IPS DF 4.7 (cell line): ENCODE results near the gene POLA2.
"Not testable (repeated sequence)": the region's sequence is repeated elsewhere in the genome, so short reads cannot be mapped to it uniquely, and the experiment has no call there.

Source experiments
- DNase-seq: peaks from one replicate; pipeline ENCODE4 v3.0.0-alpha.2; 2013; ENCODE audit warnings: low spot score; ENCODE audit errors: extremely low read depth

Gene POLA2

GRCh38 chr11:65329478-65329877 is 67.7 kb downstream of the POLA2 start:
- no peak for DNase-seq

GRCh38 chr11:65329944-65330403 is 68.2 kb downstream of the POLA2 start:
- peak; percentile 82 for DNase-seq

GRCh38 chr11:65330544-65330943 is 68.8 kb downstream of the POLA2 start:
- no peak for DNase-seq

GRCh38 chr11:65332591-65332990 is 70.8 kb downstream of the POLA2 start:
- not testable (repeated sequence) for DNase-seq

- DNase-seq: no peak
Observed at GRCh38 chr11:65334696-65335295, 73.0 kb downstream of the POLA2 start.

- no peak for DNase-seq
Observed at GRCh38 chr11:65338676-65339075, 76.9 kb downstream of the POLA2 start.

GRCh38 chr11:65340226-65340625 is 78.5 kb downstream of the POLA2 start:
- no peak for DNase-seq

GRCh38 chr11:65341856-65342255 is 80.1 kb downstream of the POLA2 start:
- no peak for DNase-seq
